Left cardiac atrium (tissue), 4 donors: Measurements from ENCODE around the gene DDX56. TPM values are rescaled to one million over a fixed set of nuclear protein-coding genes. Genes with fewer than 3 reads are reported as not detected.

ENCODE experiments used
- ATAC-seq, 2 donors: fragments of 200-7000 bp; cut with Tn5 transposase; one replicate each; pipeline ENCODE4 v1.9.1; 2020; ENCODE audit warnings: mild to moderate bottlenecking in 2 of 2, moderate library complexity in 2 of 2
- DNase-seq: peaks from one replicate; pipeline ENCODE4 v3.0.0-alpha.2; 2020
- intact Hi-C, 2 donors: fragments of 100-400 bp; cut with DNase I; formaldehyde crosslinking; loops; one replicate each; pipeline versions ENCODE4 v1.14.1 to v1.15.1; 2022 to 2023
- long read RNA-seq: library from polyadenylated mRNA; unstranded; transcript quantifications from one replicate; pipeline ENCODE4 v2.0.0, GENCODE V29; 2021
- total RNA-seq, 2 donors: library from RNA; stranded (reverse); fragmentation: NEBNext Ultra II Directional; extraction: Animal tissue kit (Norgen Biotek cat#: 25700); gene quantifications; one replicate each; pipeline ENCODE4 v1.2.1, GENCODE V29; 2021
- donor health status: DM: no; HTN: yes; CAD: no.
- donor health status: DM: no; HTN: yes; CAD: no; lungs with severe emphysema.
- donor health status: DM: yes; HTN: yes; CAD: no.
- donor health status: Dilated cardiomyopathy.

The DDX56 gene
- total RNA-seq, result 10 to 100 TPM; 27.8 to 44.4 TPM
- long read RNA-seq, transcript DDX56-201 (14 exons, 2,336 nt), result major isoform, 27 of 35 reads
- long read RNA-seq, partial matches to known transcripts, result 1 of 35 reads
- long read RNA-seq, other reads (novel, unspliced or antisense), result 4 of 35 reads

GRCh38 chr7:44573464-44574286 lies at the start of gene DDX56:
Gene DDX56, minus strand, starts transcription at chr7:44573908. Its CDS starts 13 bp downstream, at chr7:44573895.
- DNase-seq (peak; percentile 98), ATAC-seq (peak; percentile 98)
- intact Hi-C loops, result no loop called here

DNA sequence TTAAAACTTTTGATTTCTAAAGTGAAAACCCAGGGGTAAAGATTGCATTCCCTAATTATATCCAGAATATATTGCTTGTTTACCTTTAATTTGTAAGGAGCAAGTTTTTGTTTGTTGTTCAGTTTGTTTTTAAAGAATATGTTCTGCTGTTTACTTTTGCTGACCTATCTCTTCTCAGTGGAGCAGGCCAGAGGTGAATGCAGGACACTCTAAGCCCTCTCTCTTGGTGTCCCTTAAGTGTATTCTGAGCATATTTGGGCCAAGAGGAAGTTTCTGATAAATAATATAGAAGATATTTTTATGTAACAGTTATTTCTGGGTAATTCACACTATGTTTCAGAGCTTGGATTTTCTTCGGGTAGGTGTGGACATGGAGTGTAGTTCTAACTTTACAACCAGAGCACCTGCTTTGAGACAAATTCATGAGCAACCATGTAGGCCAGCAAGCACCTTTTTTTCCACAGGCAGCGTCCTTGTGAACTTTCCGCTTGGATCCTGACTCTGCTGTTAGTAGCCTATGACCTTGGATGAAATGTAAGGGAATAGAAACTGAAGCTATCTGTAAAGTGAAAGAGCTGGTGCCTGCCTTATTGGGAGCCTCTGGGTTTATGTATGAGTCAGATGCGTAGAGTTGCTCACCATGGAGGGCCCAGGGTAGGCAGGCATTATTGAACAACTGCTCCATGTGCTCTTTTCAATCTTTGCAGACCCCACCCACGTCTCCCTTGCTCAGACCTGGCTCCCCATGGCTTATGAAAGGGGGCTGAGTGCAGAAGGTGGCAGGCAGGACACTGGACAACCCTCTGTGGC lies 48.8 kb upstream of the DDX56 start:
- DNase-seq, result no peak
- peak; percentile 28 to 69 for ATAC-seq
- intact Hi-C loops, result no loop called here

DNA sequence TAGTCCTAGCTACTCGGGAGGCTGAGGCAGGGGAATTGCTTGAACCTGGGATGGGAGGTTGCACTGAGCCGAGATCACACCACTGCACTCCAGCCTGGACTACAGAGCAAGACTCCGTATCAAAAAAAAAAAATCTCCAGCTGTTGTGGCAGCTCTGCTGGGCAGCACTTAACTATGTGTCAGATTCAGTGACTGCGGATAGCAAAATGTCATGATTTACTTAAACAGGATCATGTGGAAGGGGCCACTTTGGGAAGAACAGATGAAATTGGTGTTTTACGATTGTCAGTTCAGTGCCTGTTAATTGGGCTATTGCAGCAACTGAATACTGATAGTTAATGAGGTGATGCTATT lies 48.0 kb upstream of the DDX56 start:
- no peak for DNase-seq
- ATAC-seq, result no peak
- intact Hi-C loops, result no loop called here

DNA sequence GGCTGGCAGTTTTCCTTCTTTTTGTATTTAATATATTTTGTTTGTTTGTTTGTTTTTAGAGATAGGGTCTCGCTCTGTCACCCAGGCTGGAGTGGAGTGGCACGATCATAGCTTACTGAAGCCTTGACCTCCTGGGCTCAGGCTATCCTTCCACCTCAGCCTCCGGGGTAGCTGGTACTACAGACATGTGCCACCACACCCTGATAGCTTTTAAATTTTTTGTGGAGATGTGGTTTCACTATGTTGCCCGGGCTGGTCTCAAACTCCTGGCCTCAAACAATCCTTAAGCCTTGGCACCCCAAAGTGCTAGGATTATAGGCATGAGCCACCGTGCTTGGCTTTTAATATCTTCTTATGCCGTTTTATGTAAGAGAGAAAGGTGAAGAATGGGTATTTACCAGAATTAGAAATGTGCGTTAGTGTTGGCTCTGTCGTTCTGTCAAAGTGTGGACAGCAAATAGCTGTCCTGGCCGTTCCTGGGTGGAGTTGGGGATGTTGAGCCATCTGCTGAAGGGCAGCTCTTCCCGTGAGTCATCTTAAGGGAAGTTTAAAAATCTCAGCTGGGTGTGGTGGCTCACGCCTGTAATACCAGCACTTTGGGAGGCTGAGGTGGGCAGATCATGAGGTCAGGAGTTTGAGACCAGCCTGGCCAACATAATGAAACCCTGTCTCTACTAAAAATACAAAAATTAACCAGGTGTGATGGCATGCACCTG lies 47.5 kb upstream of the DDX56 start:
- DNase-seq (no peak), ATAC-seq (peak in 1 of 2 donors; percentile 69)
- intact Hi-C loops, result no loop called here

- intact Hi-C loops, result no loop called here
- ATAC-seq (no peak), DNase-seq (no peak)
Observed at GRCh38 chr7:44618753-44619152, 45.0 kb upstream of the DDX56 start.

GRCh38 chr7:44618045-44618444 lies 44.3 kb upstream of the DDX56 start:
- DNase-seq (no peak), ATAC-seq (no peak)
- intact Hi-C loops, result no loop called here

GRCh38 chr7:44617225-44617890 lies 43.6 kb upstream of the DDX56 start:
- ATAC-seq, result no peak
- no peak for DNase-seq
- intact Hi-C loops, result no loop called here

DNA sequence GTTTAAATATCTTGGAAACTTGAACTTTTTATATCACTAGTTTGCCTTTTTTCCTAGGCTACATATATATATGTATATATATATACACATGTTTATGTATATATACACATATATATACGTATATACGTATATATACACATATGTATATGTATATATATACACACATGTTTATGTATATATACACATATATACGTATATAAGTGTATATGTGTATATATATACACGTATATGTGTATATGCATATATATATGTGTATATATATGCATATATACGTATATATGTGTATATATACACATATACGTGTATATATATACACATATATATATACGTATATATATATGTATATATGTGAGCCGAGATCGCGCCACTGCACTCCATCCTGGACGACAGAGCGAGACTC lies 42.8 kb upstream of the DDX56 start:
- intact Hi-C loops, result no loop called here
- ATAC-seq, result no peak
- no peak for DNase-seq

DNA sequence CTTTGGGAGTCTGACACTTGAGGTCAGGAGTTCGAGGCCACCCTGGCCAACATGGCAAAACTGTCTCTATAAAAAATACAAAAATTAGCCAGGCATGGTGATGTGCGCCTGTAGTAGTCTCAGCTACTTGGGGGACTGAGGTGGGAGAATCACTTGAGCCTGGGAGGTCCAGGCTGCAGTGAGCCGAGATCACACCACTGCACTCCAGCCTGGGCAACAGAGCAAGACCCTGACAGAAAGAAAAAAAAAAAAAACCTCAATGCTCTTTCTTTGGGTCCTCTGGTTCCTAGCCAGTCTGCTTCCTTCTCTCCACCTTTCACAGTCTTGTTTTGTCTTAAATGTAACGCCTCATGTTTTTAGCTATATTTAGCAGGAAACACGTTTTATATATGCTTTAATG lies 42.1 kb upstream of the DDX56 start:
- intact Hi-C loops, result no loop called here
- ATAC-seq (no peak), DNase-seq (no peak)

DNA sequence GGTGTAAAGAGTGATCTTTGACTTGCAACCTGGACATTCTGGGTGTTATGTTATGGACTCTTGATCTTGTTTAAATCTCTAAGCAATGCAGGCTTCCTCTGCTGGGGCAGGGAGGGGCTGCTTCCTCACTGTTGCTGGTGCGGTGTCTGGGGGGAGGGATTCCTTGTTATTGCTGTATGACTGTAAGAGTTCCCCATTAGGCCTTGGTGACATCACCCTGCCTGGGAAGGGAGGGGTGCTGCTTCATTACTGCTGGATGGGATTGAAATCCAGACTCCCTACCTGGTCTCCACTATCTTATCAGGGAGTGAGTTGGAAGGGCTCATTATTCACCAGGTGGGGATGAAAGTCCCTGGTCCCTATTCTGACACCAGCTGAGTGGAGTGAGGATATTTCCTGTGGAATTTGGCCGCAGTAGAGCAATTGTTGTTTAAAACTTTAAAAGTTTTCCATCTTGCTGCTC lies 41.5 kb upstream of the DDX56 start:
- intact Hi-C loops, result no loop called here
- DNase-seq (peak; percentile 48), ATAC-seq (peak; percentile 27 to 73)

DNA sequence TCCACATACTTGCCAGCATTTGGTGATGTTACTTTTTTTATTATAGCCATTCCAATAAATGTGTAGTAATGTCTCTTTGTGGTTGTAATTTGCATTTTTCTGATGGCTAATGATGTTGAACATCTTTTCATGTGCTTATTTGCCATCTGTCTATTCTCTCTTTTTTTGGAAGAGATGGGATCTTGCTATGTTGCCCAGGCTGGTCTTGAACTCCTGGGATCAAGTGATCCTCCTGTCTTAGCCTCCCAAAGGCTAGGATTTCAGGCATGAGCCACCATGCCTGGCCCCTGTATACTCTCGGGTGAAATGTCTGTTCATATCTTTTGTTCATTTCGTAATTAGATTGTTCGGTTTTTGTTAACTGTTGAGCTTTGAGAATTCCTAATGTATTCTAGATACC lies 36.1 kb upstream of the DDX56 start:
- no peak for ATAC-seq
- intact Hi-C loops, result loop anchor here in 1 of 2 donors (5.0 to 10.0 kb wide), 2 partner anchors 42 to 155 kb away; no protein-coding TSS in a partner anchor
- no peak for DNase-seq

DNA sequence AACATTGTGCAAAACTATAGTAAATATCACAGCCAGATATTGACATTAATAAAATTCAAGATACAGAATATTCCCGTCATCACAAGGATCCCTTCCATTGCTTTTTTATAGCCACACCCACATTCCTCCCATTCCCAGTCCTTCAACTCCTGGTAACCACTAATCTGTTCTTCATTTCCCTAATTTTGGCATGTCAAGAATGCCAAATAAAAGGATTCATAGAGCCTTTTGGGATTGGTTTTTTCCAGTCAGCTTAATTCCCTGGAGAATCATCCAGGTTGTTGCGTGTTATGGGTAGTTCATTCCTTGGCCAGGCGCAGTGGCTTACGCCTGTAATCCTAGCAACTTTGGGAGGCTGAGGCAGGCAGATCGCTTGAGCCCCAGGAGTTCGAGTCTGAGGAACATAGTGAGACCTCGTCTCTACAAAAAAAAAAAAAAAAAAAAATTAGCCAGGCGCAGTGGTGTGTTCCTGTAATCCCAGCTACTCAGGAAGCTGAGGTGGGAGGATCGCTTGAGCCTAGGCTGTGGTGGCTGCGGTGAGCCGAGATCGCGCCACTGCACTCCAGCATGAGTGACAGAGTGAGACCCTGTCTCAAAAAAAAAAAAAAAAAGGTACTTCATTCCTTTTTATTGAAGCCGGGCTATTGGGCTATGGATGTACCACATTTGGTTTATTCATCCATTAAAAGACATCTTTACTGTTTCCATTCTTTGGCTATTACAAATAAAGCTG lies 35.4 kb upstream of the DDX56 start:
- ATAC-seq (no peak), DNase-seq (no peak)
- intact Hi-C loops, result loop anchor here in 1 of 2 donors (5.0 to 10.0 kb wide), 2 partner anchors 43 to 156 kb away; no protein-coding TSS in a partner anchor

GRCh38 chr7:44607141-44608068 lies 33.7 kb upstream of the DDX56 start:
- intact Hi-C loops, result loop anchor here in 1 of 2 donors (5.0 to 10.0 kb wide), 2 partner anchors 45 to 157 kb away; no protein-coding TSS in a partner anchor
- DNase-seq (no peak), ATAC-seq (no peak)

GRCh38 chr7:44606341-44607140 lies 32.8 kb upstream of the DDX56 start, which contains the start of gene OGDH:
Gene OGDH, plus strand, starts transcription at chr7:44606627. Its CDS starts 17,717 bp downstream, at chr7:44624344.
- intact Hi-C loops, result loop anchor here in 1 of 2 donors (5.0 to 10.0 kb wide), 2 partner anchors 46 to 158 kb away; no protein-coding TSS in a partner anchor
- DNase-seq (peak; percentile 99), ATAC-seq (peak; percentile 99)

GRCh38 chr7:44604941-44605340 lies 31.2 kb upstream of the DDX56 start:
- no peak for ATAC-seq
- DNase-seq, result no peak
- intact Hi-C loops, result loop anchor here in 1 of 2 donors (5.0 to 10.0 kb wide), 2 partner anchors 47 to 160 kb away; no protein-coding TSS in a partner anchor

DNA sequence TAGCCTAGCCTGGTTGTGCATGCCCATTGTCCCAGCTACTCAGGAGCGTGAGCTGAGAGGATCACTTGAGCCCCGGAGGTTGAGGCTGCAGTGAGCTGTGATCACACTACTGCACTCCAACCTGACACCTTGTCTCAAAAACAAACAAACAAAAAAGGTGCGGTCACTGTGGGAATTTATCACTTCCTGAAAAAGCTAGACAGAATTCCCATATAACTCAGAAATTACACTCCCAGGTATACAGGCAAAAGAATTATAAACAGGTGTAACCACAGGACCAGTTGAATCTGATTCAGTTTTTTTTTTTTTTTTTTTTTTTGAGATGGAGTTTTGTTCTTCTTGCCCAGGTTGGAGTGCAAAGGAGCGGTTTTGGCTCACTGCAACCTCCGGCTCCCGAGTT lies 29.5 kb upstream of the DDX56 start:
- intact Hi-C loops, result loop anchor here in 1 of 2 donors (10.0 kb wide), 1 partner anchor 162 kb away; no protein-coding TSS in a partner anchor
- DNase-seq, result no peak
- ATAC-seq, result no peak
